ENCODE measurements around the gene RALGPS1.

The RALGPS1 gene

DNA sequence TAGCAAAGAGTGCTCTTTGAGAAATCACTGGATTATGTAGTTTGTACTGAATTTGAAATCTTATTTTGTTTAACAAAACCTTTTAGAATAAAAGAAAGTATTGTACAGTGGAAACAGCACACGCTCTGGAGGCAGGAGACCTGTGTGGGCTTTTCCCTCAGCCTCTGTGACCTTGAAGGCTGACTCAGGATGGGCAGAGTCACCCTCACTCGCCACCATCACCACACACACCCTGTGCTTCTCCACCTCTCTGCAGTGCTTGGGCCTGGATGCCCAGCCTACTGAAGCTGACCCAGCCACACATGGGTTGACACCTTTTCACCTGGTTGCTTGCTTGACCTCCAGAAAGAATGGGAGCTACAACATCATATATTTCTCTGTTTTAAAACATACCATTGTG, 188.2 kb downstream of the RALGPS1 start:
- DNase-seq (ENCODE audit: low spot score) = no peak

DNA sequence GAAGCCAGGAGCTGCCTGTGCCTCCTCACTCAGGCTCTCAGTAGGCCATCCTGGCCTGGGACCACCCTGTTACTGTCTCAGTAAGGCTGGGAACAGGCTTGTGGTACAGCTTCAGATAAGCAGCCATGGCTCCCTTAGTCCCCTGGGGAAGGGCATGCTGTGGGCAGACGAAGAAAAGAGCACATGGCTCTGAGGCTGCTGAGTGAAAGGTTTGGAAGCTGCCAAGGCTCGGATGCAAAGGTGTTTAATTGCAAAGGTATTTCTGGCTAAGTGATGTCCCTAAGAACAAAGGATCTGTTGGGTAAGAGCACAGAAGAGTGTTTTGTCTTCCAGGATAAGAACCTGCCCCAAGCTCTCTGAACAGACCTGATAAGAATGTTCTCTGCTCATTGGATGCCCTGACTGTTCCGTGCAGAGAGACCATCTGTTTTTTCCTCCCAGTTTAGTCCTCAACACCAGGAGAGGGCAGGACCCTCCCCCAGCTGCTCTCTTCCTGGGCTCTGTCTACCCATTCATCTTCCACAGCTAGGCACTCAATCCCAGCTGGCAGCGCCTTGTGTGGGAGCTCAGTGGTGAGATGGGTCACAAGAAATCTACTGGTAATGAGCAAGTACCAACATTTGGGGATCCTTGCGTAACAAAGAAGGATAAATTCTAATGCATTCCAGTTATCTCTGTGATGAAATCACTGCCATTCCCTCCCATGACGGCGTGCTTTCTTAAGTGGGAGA, 190.2 kb downstream of the RALGPS1 start:
- no peak for DNase-seq (ENCODE audit: low spot score)

DNA sequence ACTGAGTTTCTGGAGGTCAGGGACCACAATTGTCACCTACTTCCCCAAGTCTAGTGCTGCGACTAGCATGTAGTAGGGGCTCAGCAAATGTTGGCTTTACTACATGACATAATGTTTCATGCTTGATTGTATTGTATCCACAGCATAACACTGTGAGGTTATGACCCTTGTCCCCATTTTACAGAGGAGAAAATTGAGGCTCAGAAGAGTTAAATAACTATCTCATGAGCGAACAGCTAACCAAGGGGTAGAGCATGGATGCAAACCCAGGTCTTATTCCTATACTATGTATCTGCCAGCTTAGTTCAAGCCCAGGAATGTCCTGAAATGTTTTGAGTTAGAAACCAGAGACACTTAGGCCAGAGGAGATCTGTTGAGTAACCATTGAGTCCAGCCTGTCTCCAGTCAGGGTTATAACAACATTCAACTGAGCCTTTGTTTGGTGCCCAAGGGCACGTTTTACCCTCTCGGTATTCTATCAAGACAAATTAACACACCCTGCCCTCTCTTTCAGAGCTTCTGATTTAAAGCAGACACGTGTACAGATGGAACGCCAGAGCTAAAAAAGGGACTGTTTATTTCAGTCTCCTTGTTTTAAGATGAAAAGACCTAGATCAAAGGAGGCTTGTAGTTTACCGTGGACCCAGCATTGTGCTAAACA, 191.4 kb downstream of the RALGPS1 start:
- no peak for DNase-seq (ENCODE audit: low spot score)

DNA sequence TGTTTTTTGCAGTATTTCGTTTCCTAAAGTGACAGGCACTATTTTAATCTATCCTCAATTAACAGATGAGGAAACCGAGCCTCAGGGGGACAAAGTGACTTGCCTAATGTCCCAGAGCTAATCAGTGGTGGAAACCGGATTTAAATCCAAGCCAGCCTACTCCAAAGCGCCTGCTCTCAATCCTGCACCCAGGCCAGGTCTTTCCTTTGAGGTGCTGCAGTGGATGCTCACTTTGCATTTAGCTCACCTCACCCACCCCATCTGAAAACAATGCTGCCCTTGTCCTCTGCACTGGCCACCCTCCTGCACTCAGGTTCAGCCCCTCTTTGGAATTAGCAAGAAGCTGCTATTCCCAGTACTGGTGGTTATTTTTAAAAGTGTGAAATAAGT, 191.9 kb downstream of the RALGPS1 start:
- DNase-seq (ENCODE audit: low spot score) = no peak

DNA sequence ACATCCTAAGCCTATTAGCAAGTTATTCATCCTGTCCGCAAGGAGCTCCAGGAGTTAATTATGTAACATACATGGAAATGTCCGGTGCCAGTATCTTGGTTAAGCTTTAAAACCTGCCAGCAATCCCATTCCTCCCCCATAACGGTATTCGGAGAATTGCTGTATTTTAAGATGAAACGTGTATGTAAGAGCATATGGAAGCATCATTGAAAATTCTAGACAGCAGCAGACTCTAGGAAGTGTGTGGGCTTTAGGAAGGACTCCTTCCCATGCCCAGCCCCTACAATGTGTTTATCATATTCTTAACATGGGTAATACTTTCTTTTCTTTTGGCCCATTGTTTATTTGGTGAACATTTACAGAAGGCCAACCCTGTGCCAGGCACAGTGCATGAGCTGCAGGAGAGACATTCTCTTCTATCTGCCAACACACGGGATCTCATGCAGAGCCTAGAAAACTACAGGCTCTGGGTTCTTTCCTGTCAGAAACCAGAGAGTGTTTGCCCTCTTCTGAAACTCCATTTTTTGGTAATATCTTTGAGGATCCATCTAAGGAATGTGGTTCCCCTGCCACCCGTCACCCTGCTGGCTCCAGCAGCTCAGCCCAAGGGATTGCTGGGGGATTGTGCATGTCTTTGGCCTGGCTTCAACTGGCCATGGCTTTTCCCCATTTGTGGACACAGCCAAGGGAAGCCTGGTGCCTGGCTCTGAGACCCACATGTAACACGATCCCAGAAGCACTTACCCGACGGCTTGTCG, 192.8 kb downstream of the RALGPS1 start:
- DNase-seq (ENCODE audit: low spot score) = no peak

DNA sequence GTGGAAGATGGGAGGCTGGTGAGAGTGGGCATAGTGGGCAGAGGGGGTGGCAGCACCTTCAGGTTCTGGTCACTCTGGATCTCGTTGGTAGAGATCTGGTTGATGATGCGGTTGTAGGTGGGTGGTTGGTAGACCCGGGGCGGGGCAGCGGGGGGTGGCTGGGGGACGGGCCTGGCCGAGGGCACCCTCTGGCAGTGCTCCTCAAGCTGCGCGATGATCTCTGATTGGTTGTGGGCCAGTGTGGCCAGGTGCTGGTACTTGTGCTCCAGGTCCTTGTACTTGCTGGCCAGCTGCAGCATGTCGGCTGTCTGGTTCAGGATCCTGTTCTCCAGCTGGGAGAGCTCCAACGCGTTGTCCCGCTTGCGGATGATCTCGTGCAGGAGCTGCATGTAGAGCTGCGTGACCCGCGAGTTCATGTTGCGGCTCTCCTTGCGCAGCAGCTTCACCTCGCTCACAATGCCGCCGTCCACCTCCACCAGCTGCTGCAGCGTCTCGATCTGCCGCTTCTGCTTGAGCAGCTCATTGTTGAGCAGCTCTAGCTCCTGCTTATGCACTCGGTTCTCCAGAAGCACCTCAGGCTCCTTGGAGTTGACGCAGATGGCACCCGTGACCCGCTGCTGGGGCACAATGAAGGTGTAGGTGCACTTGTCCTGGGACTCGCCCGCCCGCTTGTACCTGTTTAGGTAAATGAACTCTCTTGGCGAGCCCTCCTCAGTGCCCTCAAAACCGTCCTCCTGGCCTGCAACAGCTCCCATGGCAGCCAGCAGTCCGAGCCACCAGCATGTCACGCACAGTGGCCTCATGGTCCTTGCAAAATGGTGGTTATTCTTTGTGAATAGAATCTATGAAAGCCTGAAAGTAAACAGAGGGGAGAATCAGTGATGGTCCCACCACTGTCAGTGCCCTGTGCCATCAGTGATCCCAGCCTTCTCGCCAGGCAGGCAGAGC, 193.6 kb downstream of the RALGPS1 start:
- DNase-seq (ENCODE audit: low spot score) = no peak

DNA sequence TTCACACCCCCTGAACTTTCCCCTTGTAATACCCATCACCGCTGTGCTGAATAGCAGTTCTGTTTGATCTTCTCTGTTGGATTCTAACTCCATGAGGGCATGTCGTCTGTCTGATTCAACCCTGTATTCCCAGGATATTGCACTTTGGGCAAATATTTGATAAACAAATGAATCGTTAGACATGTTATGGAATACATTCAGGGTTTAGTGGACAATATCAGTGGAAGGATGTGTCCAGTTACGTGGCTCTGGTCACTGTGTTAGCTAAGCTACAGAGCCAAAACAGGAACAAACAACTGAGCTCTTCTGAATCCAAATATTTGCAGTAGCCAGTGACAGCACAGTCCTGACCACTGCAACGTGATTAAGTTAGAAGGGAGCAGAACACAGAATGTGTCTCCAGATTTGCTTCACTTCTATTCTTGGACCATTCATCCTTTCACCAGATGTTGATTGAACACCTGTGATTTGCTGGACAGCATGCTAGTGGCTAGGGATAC, 194.7 kb downstream of the RALGPS1 start:
- DNase-seq (ENCODE audit: low spot score) = no peak

DNA sequence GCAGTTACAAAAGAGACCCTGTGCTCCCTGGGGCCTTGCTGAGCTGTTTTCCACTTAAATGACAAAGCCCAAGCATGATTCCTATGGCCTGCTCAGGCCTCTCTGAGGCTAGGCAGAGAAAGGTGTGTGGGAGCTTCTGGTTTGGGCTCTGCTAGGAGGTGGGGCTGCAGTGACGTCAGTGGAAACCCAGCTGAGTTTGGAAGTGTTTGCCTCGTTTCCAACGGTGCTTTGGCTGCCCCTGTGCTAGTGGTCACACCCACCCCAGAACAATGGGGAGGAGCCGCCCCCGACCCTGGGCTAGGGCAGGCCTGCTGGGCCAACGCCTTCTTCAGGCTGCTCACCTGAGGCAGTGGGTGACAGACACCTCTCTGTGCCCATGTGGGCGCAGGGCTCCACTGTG, 197.5 kb downstream of the RALGPS1 start:
- DNase-seq (ENCODE audit: low spot score) = no peak

DNA sequence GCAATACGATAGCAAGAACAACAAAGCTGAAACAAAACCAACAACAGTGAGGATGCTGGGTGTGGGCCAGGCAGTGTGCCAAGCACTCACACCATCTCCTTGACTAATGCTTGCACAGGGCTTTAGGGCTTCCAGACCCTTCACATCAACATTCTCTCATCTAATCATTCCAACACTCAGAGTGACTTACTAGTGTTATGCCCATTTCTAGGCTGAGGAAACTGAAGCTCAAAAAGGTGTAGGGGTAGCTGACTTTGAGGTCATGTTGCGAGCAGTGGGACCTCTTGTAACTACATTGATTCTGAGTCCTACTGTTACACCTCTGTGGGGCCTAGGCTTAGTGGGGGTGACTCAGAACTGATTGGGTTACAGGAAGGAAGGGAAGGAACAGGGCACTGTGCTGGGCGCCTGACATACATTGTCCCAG, 198.2 kb downstream of the RALGPS1 start:
- DNase-seq (ENCODE audit: low spot score) = no peak

DNA sequence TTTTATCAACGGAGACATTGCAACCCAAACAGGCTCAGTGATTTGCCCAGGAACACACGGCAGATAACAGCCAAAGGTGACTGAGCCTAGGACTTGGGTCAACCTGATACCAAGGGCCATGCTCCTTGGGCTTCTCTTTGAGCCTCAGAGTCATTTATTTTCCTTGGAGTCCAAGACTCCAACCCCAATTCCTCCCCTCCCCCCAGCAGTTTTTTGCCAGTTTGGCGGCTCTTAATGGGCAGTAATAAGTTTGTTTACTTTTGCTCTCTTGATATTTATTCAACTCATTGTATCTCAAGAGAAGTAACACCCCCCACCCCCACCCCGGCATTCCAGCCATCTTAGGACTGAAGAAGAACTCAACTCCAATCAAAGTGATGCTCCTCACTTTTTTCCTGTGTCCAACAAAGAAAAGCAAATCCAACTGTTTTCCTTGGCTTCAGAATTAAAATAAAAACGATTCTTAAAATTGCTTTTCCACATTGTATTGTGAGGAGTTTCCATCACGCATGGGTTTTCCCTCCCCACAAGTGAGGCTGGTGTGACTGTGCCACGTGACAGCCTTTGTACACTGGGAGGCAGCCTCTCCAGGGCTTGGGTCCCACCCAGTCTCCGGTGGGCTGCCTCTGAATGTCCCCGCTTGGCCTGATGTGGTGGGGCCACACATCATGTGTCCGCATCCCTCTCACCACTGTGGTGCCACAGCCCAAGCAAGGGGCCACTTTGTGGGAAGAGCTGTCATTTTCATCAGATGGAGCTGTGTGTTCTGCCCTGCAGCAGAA, 198.8 kb downstream of the RALGPS1 start:
- DNase-seq (ENCODE audit: low spot score) = no peak

DNA sequence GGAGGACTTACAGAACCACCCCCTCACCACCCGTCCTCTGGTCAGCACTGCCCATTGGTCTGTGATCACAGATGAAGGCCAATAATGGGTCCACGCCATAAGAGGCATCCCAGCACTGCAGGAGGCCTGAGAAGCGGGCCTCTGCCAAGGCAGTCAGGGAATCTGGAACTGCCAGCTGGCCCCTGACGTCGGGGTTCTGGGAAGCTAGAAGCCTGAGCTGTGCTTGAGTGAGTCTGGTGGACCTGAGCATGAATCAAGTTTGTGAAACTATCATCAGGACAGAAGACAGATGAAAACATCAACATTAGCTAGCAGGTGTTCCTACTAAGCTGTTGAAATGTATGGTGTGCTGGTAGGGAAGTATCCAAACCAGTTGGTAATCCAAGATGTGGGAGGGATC, 200.0 kb downstream of the RALGPS1 start:
- DNase-seq (ENCODE audit: low spot score) = no peak

DNA sequence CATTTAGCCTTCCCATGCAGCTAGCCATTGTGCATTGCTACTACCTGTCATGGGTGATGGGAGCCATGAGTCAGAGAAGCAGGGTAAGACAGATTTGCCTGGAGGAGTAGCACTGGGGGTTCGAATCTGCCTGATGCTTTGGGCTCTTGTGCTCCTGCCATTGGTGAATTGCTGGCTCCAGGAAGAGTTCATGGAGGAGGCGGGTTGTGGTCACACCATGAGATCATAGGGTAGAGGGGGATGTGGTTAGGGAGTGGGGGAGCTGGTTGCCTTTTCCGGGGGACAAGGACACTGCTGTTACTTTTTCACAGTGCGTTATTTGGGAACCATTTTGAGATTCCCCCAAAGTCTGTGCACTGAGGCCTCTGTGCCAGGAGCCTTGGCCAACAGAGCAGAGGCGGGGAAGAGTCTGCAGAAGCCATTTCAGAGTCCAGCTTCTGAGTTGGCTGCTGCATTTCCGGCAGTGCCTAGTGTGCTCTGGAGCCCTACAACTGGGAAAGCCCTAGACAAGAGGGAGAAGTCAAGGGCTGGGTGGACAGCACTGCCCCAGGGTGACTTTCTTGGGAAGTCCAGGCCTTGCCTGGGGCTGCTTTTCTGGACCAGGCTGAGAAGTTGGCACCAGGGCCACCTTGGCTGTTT, 201.6 kb downstream of the RALGPS1 start:
- no peak for DNase-seq (ENCODE audit: low spot score)

DNA sequence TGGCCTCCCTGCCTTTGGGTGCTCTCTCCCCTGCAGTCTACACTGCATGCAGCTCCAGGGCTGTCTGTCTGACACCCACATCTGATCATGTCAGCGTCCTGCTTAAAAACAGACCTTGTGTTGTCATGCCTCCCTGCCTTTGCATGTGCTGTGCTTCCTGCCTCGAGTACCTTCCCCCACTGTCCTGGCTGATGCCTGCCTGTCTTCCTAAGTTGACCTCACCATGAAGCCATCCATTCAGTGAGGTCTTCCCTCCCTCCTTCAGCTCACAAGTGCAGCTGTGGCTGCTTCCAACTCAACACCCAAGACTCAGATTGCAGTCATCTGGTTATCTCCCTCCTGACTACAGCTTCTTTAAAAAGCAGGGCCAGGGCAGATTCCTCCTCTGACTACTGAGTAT, 202.4 kb downstream of the RALGPS1 start:
- no peak for DNase-seq (ENCODE audit: low spot score)

DNA sequence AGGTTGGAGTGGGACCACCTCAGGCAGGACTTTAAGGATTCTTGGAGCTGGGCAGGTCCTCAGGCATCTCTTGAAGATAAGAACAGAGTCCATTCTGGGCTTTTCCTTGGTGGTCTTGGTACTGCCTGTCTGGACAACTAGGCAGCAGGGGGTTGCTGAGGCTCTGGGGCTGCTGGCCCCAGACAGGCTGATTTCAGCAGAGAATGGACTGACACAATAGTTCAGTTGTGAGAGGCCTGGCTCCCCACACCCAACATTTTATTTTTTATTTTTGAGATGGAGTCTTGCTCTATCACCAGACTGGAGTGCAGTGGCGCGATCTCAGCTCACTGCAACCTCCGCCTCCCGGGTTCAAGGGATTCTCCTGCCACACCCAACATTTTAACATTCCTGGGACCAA, 203.2 kb downstream of the RALGPS1 start:
- no peak for DNase-seq (ENCODE audit: low spot score)

DNA sequence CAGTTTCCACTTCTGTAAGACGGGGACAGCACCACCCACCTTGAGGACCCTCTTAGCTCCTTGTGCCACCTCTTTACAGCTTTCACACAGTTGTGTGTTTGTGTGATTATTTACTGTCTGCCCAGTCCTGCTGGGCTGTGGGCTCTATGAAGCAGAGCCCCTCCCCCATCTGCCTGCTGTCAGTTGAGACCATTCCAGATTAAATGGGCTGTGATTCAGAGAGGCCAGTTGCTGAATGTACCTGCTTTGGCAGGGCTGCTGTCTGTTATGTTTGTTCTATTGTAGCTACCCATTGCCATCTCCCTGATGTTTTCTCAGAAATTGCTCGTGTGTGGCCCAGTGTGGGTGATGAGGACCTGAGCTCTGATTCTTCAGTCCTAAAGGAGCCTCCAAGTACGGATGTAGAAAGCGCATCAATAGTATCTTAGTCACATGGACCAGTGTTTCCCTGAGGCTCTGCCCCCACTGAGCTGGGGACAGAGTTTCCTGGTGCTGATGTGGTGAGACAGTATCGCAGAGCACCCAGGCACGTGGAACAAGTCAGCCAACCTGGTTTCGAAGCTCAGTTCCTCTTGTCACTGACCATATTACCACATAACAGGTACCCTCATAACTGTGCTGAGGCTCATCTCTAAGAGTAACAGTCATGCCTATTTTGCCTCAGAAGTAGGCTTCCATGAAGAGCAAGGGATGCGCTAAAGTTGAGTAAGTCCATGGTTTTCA, 204.2 kb downstream of the RALGPS1 start:
- no peak for DNase-seq (ENCODE audit: low spot score)

DNA sequence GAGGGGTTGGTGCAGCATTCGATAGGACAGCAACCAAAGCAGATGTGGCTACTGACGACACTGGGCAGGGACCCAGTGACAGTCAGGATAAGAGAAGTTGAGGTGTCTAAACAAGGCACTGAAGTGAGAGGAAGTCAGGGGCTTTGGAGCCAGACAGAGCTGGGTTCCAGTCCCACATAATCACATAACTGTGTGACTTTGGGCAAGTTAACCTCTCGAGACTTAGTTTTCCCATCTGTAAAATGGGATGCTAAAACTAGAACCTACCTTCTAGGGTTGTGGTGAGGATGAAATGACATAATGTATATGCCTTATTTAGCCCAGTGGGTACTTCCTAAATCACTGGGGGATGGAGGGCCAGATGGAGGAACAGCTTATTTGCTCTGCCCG, 204.7 kb downstream of the RALGPS1 start:
- DNase-seq (ENCODE audit: low spot score) = no peak

DNA sequence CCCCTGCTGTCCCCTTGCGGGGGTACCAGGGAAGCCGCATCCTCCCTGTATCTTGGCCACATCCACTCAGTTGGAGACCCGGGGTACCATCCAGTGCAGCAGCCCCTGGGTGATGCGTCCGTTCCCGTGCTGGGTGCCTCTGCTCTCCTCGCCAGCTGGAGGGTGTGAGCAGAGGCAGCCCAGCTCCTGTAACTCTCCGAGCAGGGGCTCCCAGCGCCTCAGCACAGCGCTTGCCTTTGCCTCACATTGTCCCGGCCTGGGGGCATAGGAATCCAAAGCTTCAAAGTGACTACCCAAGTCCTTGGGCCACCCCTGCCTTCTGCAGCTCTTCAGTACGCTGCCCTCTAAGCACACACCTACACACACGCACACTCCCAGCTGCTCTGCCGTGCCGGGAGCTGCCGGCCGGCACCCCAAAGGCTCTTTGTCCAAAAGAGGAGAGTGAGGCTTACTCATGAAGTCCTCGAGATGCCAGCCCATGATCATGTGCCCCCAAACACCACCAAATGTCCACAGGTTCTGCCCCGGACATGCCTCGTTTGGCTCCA, 207.1 kb downstream of the RALGPS1 start:
- DNase-seq (ENCODE audit: low spot score) = no peak

DNA sequence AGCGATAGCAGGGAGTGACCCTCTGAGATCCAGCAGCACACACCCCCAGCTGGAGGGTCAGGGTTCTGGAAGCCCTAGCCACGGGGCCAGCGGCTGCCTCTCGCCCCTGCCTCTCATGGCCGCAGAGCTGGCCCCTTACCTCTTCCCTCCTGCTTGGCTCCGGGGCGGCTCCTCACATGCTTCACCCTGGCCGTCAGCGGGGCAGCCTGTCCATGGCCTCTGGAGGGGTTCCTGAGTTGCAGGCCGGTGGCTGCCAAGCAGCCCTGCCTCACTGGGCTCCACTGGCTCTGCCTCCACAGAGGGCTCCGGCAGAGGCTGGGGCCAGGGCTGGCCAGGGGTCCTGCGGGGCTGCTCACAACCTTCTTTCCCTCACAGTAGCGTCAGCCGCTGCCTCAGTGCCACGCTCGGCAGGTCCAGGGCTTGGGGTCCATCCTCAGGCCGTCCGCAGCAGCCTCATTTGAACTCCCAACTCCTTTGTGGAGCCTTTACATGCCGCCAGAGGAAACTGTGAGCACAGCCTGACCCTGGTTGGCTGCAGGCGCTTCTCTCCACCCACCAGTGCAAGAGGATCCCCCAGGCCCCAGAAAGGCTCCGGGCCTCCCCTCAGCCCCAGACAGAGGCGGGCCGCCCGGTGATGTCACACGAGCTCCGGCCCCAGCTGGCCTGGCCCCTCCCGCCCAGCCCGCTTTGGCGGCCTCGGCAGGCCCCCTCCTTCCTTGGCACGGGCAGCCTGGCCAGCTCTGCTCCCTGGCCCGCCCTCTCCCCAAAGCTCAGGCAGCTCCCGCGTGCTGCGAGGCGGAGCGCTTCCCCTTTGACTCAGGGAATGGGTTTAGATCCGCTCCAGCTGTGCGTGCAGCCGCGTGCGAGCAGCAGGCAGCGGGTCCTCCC, 207.8 kb downstream of the RALGPS1 start, which contains the start of gene ANGPTL2:
Gene ANGPTL2 (minus strand): TSS at position 460 of the 888 bp plus-strand sequence. CDS start 13,904 bp downstream, outside the sequence.
- DNase-seq (ENCODE audit: low spot score) = peak; percentile 94
